ENCODE measurements around the gene CDH10. TPM values are rescaled to one million over a fixed set of nuclear protein-coding genes. Genes with fewer than 3 reads are reported as not detected.

CDH10 gene
- total RNA-seq, 2 donors from 2014 or later = 0.31 to 0.74 TPM

- H3K27me3 ChIP-seq = no peaks in the 10 kb centered on the region
- H3K36me3 ChIP-seq = no peaks in the 10 kb centered on the region
- H3K4me3 ChIP-seq = no peak overlapping the region
- no peak overlapping the region for H3K27ac ChIP-seq
- H3K4me1 ChIP-seq = no peaks in the 10 kb centered on the region
- no peak for TF ChIP-seq CTCF (IDR thresholded peaks at IDR 0.05)
- DNase-seq (ENCODE audit: low spot score) = no peak
- H3K9me3 ChIP-seq = no peaks in the 10 kb centered on the region
Observed at GRCh38 chr5:24487368-24488229, 157.2 kb downstream of the CDH10 start.

- no peak overlapping the region for H3K27ac ChIP-seq
- H3K36me3 ChIP-seq = no peaks in the 10 kb centered on the region
- H3K4me3 ChIP-seq = no peak overlapping the region
- H3K4me1 ChIP-seq = no peaks in the 10 kb centered on the region
- no peak for DNase-seq (ENCODE audit: low spot score)
- no peak for TF ChIP-seq CTCF (IDR thresholded peaks at IDR 0.05)
- no peaks in the 10 kb centered on the region for H3K27me3 ChIP-seq
- no peaks in the 10 kb centered on the region for H3K9me3 ChIP-seq
Observed at GRCh38 chr5:24480952-24481351, 163.8 kb downstream of the CDH10 start.

GRCh38 chr5:24477958-24478357 is 166.8 kb downstream of the CDH10 start:
- Histone ChIP-seq H3K9me3 (no peaks in the 10 kb centered on the region), H3K36me3 (no peaks in the 10 kb centered on the region), H3K4me3 (no peak overlapping the region), H3K4me1 (no peaks in the 10 kb centered on the region), H3K27me3 (no peaks in the 10 kb centered on the region), H3K27ac (no peak overlapping the region)
- no peak for TF ChIP-seq CTCF (IDR thresholded peaks at IDR 0.05)
- DNase-seq (ENCODE audit: low spot score) = no peak

- H3K27ac ChIP-seq = no peak overlapping the region
- no peak for DNase-seq (ENCODE audit: low spot score)
- no peak overlapping the region for H3K4me3 ChIP-seq
- H3K9me3 ChIP-seq = no peaks in the 10 kb centered on the region
- H3K36me3 ChIP-seq = no peaks in the 10 kb centered on the region
- TF ChIP-seq CTCF (IDR thresholded peaks at IDR 0.05) = no peak
- no peaks in the 10 kb centered on the region for H3K4me1 ChIP-seq
- H3K27me3 ChIP-seq = no peaks in the 10 kb centered on the region
Observed at GRCh38 chr5:24475101-24475500, 169.7 kb downstream of the CDH10 start.

GRCh38 chr5:24474685-24475084 is 170.1 kb downstream of the CDH10 start:
- Histone ChIP-seq H3K4me1 (no peaks in the 10 kb centered on the region), H3K36me3 (no peaks in the 10 kb centered on the region), H3K27me3 (no peaks in the 10 kb centered on the region), H3K27ac (no peak overlapping the region), H3K9me3 (no peaks in the 10 kb centered on the region), H3K4me3 (no peak overlapping the region)
- no peak for TF ChIP-seq CTCF (IDR thresholded peaks at IDR 0.05)
- no peak for DNase-seq (ENCODE audit: low spot score)

- no peaks in the 10 kb centered on the region for H3K36me3 ChIP-seq
- H3K4me1 ChIP-seq = no peaks in the 10 kb centered on the region
- no peaks in the 10 kb centered on the region for H3K9me3 ChIP-seq
- no peak overlapping the region for H3K27ac ChIP-seq
- no peaks in the 10 kb centered on the region for H3K27me3 ChIP-seq
- DNase-seq (ENCODE audit: low spot score) = no peak
- no peak for TF ChIP-seq CTCF (IDR thresholded peaks at IDR 0.05)
- H3K4me3 ChIP-seq = no peak overlapping the region
Observed at GRCh38 chr5:24472518-24472917, 172.3 kb downstream of the CDH10 start.

All from right atrium auricular region (tissue), 2 donors.